GM10248 (cell line): ENCODE data around the gene SARS2.
A peak's percentile ranks its signal among the peaks of the same experiment; 100 is the strongest.
"Not testable (repeated sequence)": the region's sequence is repeated elsewhere in the genome, so short reads cannot be mapped to it uniquely, and the experiment has no call there.

Source experiments
- CTCF ChIA-PET: fragments of 300-600 bp; sonication (Branson Sonifier 250); formaldehyde crosslinking; extraction: SDS; loops from one replicate; lab custom pipeline; 2021; ENCODE audit warnings: antibody characterized with exemption; lab: Yijun Ruan, JAX
- POLR2A ChIA-PET: fragments of 350-650 bp; sonication (Branson Sonifier 250); formaldehyde crosslinking; extraction: SDS; loops from one replicate; lab custom pipeline; 2020; ENCODE audit warnings: antibody characterized with exemption; lab: Yijun Ruan, JAX
- DNase-seq: peaks from one replicate; pipeline ENCODE4 v3.0.0; 2012; ENCODE audit errors: extremely low spot score
- CTCF ChIP-seq: IDR thresholded peaks from 2 replicates; pipeline ENCODE4 v1.5.1; 2012; ENCODE audit warnings: mild to moderate bottlenecking, low read depth; ENCODE audit errors: extremely low read depth, missing control alignments, control extremely low read depth

The SARS2 gene

GRCh38 chr19:38878575-38879399, 51.8 kb downstream of the SARS2 start:
- CTCF ChIA-PET, result interaction anchor here (0.8 to 6.0 kb wide), 12 partner anchors 8 to 476 kb away, joined by 3 to 64 read pairs (median 4); partner anchors contain the start of genes FAM98C, MRPS12 and SARS2
- POLR2A ChIA-PET, result interaction anchor here (0.6 to 1.5 kb wide), 2 partner anchors 30 to 91 kb away, joined by 3 to 5 read pairs; no protein-coding TSS in a partner anchor
- DNase-seq, result no peak
- no peak for TF ChIP-seq CTCF

- TF ChIP-seq CTCF, result no peak
- ChIA-PET POLR2A (interaction anchor here (0.6 to 1.5 kb wide), 2 partner anchors 29 to 92 kb away, joined by 3 to 5 read pairs; no protein-coding TSS in a partner anchor), CTCF (interaction anchor here (1.2 to 6.0 kb wide), 11 partner anchors 8 to 475 kb away, joined by 3 to 64 read pairs (median 5); partner anchors contain the start of genes FAM98C, MRPS12 and SARS2)
- DNase-seq, result peak; percentile 85
These were observed 52.6 kb downstream of the SARS2 start, which contains the start of gene RINL for GRCh38 chr19:38877781-38878574. RINL (minus strand) TSS chr19:38878275; CDS start chr19:38876742, 1,533 bp downstream.

- POLR2A ChIA-PET, result interaction anchor here (0.7 kb wide), 1 partner anchor 11 kb away, joined by 3 read pairs; no protein-coding TSS in a partner anchor
- no peak for TF ChIP-seq CTCF
- DNase-seq, result no peak
- CTCF ChIA-PET, result interaction anchor here (1.0 to 6.0 kb wide), 5 partner anchors 8 to 106 kb away, joined by 3 to 64 read pairs (median 4); partner anchors contain the start of genes MRPS12 and SARS2
These were observed 54.7 kb downstream of the SARS2 start for GRCh38 chr19:38875656-38876395.

- POLR2A ChIA-PET, result interaction anchor here (0.5 kb wide), 1 partner anchor 219 kb away, joined by 7 read pairs; no protein-coding TSS in a partner anchor
- CTCF ChIA-PET, result interaction anchor here (1.9 to 4.1 kb wide), 3 partner anchors 14 to 104 kb away, joined by 5 to 23 read pairs (median 7); no protein-coding TSS in a partner anchor
- DNase-seq, result not testable (repeated sequence)
These were observed 57.2 kb downstream of the SARS2 start for GRCh38 chr19:38873400-38873799.

- CTCF ChIA-PET, result interaction anchor here (1.1 to 4.1 kb wide), 10 partner anchors 8 to 101 kb away, joined by 3 to 34 read pairs (median 8); partner anchors contain the start of genes NFKBIB, RINL and SIRT2
- no peak for TF ChIP-seq CTCF
- DNase-seq, result no peak
- POLR2A ChIA-PET, result interaction anchor here (0.6 kb wide), 1 partner anchor 141 kb away, joined by 4 read pairs; no protein-coding TSS in a partner anchor
These were observed 60.0 kb downstream of the SARS2 start for GRCh38 chr19:38870612-38871011.
